GM23338 (cell line): ENCODE results near the gene HEXD.

Source experiments
- EZH2 ChIP-seq: fragments of 200-600 bp; sonication (generic); IDR thresholded peaks from one replicate; pipeline ENCODE4 v1.8.0; 2017; ENCODE audit warnings: antibody characterized with exemption, mild to moderate bottlenecking, low read depth; ENCODE audit not compliant: unreplicated experiment
- JUNB ChIP-seq: IDR thresholded peaks from one replicate; pipeline ENCODE4 v1.6.1; 2016; ENCODE audit warnings: antibody characterized with exemption; ENCODE audit not compliant: unreplicated experiment
- POLR2AphosphoS5 ChIP-seq: IDR thresholded peaks from 2 replicates; pipeline ENCODE4 v1.6.1; 2016; ENCODE audit warnings: antibody characterized with exemption, low read depth
- STAT1 ChIP-seq: IDR thresholded peaks from one replicate; pipeline ENCODE4 v1.6.1; 2016; ENCODE audit warnings: antibody characterized with exemption; ENCODE audit not compliant: unreplicated experiment
- TF ChIP-seq, protein P1 (sequence below), 2 experiments: fragments of 200-600 bp in 1 of 2; sonication (generic) in 1 of 2; conservative IDR thresholded peaks; 2 replicates each; pipeline versions ENCODE4 v1.5.1 to v1.6.1; 2016 to 2017; ENCODE audit warnings: antibody characterized with exemption in 2 of 2, low read depth in 2 of 2, mild to moderate bottlenecking in 2 of 2, moderate library complexity in 1 of 2

GRCh38 chr17:82445542-82445941 is 27.4 kb downstream of the HEXD start:
- TF ChIP-seq, protein P1, sequence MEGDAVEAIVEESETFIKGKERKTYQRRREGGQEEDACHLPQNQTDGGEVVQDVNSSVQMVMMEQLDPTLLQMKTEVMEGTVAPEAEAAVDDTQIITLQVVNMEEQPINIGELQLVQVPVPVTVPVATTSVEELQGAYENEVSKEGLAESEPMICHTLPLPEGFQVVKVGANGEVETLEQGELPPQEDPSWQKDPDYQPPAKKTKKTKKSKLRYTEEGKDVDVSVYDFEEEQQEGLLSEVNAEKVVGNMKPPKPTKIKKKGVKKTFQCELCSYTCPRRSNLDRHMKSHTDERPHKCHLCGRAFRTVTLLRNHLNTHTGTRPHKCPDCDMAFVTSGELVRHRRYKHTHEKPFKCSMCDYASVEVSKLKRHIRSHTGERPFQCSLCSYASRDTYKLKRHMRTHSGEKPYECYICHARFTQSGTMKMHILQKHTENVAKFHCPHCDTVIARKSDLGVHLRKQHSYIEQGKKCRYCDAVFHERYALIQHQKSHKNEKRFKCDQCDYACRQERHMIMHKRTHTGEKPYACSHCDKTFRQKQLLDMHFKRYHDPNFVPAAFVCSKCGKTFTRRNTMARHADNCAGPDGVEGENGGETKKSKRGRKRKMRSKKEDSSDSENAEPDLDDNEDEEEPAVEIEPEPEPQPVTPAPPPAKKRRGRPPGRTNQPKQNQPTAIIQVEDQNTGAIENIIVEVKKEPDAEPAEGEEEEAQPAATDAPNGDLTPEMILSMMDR (conservative IDR thresholded peaks at IDR 0.05; ENCODE audit: low read depth in 2 of 2), result no peak
- TF ChIP-seq EZH2, result no peak
- TF ChIP-seq POLR2AphosphoS5, result no peak
- TF ChIP-seq STAT1, result no peak
- TF ChIP-seq JUNB, result no peak
